Measurements from ENCODE around the gene MB21D2.

GRCh38 chr3:192843723-192844485 lies 73.8 kb downstream of the MB21D2 start:
- TF ChIP-seq CTCF (IDR thresholded peaks at IDR 0.05) (no peak), POLR2A (IDR thresholded peaks at IDR 0.05) (no peak), POLR2AphosphoS5 (IDR thresholded peaks at IDR 0.05) (no peak), EP300 (IDR thresholded peaks at IDR 0.05) (no peak)
